ENCODE measurements around the gene PINLYP.
A peak's percentile ranks its signal among the peaks of the same experiment; 100 is the strongest.

PINLYP gene

DNA sequence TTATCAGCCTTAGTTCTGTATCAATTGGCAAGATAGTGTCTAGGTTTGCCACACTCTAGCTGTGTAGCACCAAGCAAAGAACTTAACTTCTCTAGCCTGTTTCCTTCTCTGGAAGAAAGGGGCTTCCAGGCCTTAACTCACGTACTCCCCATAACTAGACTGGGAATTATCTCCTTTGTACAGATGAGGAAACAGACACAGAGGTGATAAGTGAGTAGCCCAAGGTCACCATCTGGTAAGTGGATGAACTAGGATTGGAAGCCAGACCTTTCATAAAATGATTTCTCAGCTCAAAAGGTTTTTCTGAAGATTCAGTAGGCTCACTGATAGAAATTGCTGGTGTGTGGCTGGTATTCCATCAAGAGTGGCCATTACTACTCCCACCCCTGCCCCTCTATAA is 40.7 kb downstream of the PINLYP start:
- no peaks in the 10 kb centered on the region for H3K27me3 ChIP-seq (ENCODE audit: insufficient read depth, low read depth, severe bottlenecking)
- no peak overlapping the region for H3K4me3 ChIP-seq (ENCODE audit: low read depth, low read length)
- H3K27ac ChIP-seq, result no peak overlapping the region
- TF ChIP-seq CTCF (IDR thresholded peaks at IDR 0.05; ENCODE audit: low read depth, low read length), result no peak
- no peaks in the 10 kb centered on the region for H3K9me3 ChIP-seq (ENCODE audit: severe bottlenecking)
- peaks cover 24% of the 10 kb centered on the region for H3K36me3 ChIP-seq
- no peak for DNase-seq

- no peak for DNase-seq
- H3K27ac ChIP-seq, result no peak overlapping the region
- TF ChIP-seq CTCF (IDR thresholded peaks at IDR 0.05; ENCODE audit: low read depth, low read length), result no peak
Observed at GRCh38 chr19:43616954-43617353, 41.4 kb downstream of the PINLYP start.

GRCh38 chr19:43618921-43619261 is 43.3 kb downstream of the PINLYP start:
- Histone ChIP-seq H3K27me3 (ENCODE audit: insufficient read depth, low read depth, severe bottlenecking) (no peaks in the 10 kb centered on the region), H3K4me3 (ENCODE audit: low read depth, low read length) (peak overlapping the region; percentile 70), H3K27ac (peak overlapping the region; percentile 99), H3K9me3 (ENCODE audit: severe bottlenecking) (no peaks in the 10 kb centered on the region), H3K36me3 (peaks cover 13% of the 10 kb centered on the region)
- TF ChIP-seq CTCF (IDR thresholded peaks at IDR 0.05; ENCODE audit: low read depth, low read length), result no peak
- peak; percentile 72 for DNase-seq

More at GRCh38 chr19:43616954-43617353, 41.4 kb downstream of the PINLYP start:
- Histone ChIP-seq H3K4me3 (ENCODE audit: low read depth, low read length) (no peak overlapping the region), H3K36me3 (peaks cover 17% of the 10 kb centered on the region), H3K9me3 (ENCODE audit: severe bottlenecking) (no peaks in the 10 kb centered on the region), H3K27me3 (ENCODE audit: insufficient read depth, low read depth, severe bottlenecking) (no peaks in the 10 kb centered on the region)

DNA sequence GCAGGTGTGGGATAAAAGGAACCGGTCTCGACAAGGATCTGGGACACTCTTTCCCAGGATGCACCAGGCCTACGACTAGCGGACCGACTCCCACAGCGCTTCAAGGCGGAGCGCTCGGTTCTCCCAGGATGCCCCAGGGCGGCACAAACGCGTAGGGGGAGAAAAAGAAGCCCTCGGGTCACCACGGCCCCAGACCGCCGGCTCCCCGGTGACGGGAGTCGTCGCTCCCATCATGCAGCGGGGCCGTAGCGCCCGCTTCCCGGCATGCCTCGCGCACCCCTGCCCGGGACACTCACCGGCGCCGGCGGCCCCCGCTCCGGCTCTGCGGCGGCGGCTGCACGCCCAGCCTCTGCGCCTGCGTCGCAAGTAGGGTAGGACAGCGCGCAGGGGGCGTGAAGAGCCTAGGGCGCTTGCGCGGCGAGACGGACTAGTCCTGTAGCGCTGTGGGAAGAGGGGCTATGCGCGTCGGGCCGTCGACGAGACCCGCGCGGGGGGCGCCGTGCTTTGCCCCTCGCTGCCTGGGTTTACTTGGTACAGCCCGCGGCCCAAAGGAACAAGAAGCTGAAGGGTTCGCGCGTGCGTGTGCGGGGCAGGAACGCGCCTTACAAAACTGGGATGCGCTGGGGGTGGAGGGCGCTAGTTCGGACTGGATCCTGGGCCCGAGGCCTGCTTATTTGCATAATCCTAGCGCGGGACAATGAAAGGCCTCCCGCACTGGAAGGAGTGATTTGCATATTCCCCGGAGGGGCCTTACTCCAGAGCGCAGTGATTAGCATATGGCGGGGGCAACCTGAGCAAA is 43.9 kb downstream of the PINLYP start, which contains the start of gene ZNF428:
Gene ZNF428 (minus strand): TSS at position 368 of the 799 bp plus-strand sequence. CDS start 5,325 bp downstream, outside the sequence.
- H3K9me3 ChIP-seq (ENCODE audit: severe bottlenecking), result no peaks in the 10 kb centered on the region

GRCh38 chr19:43620061-43621001 is 44.7 kb downstream of the PINLYP start:
- DNase-seq, result no peak
- H3K27me3 ChIP-seq (ENCODE audit: insufficient read depth, low read depth, severe bottlenecking), result no peaks in the 10 kb centered on the region
- no peak for TF ChIP-seq CTCF (IDR thresholded peaks at IDR 0.05; ENCODE audit: low read depth, low read length)
- peak overlapping the region; percentile 70 for H3K4me3 ChIP-seq (ENCODE audit: low read depth, low read length)
- peaks cover 20% of the 10 kb centered on the region for H3K36me3 ChIP-seq
- no peaks in the 10 kb centered on the region for H3K9me3 ChIP-seq (ENCODE audit: severe bottlenecking)
- H3K27ac ChIP-seq, result peak overlapping the region; percentile 99

More for the DNA sequence above, 43.9 kb downstream of the PINLYP start, which contains the start of gene ZNF428:
- Histone ChIP-seq H3K36me3 (peaks cover 15% of the 10 kb centered on the region), H3K27me3 (ENCODE audit: insufficient read depth, low read depth, severe bottlenecking) (no peaks in the 10 kb centered on the region), H3K4me3 (ENCODE audit: low read depth, low read length) (peak within 1 kb of the TSS; percentile 70), H3K27ac (peak within 1 kb of the TSS; percentile 99)
- no peak for TF ChIP-seq CTCF (IDR thresholded peaks at IDR 0.05; ENCODE audit: low read depth, low read length)
- DNase-seq, result peak; percentile 97
